Uterus (tissue), 4 donors: Measurements from ENCODE around the gene EPB41L1. TPM values are rescaled to one million over a fixed set of nuclear protein-coding genes. Genes with fewer than 3 reads are reported as not detected.

ENCODE experiments used
- DNase-seq, 2 donors: peaks; one replicate each; pipeline ENCODE4 v3.0.0-alpha.2; 2019 to 2020
- H3K27ac ChIP-seq, 2 donors: fragments of 200-600 bp; sonication (generic); 1 replicate in 1 of 2; 2 replicates in 1 of 2; pipeline ENCODE4 v1.5.1; 2016 to 2018
- H3K27me3 ChIP-seq, 2 donors: fragments of 200-600 bp; sonication (generic); one replicate each; pipeline ENCODE4 v1.5.1; 2018 to 2019; ENCODE audit warnings: control low read depth in 1 of 2
- H3K36me3 ChIP-seq, 2 donors: fragments of 200-600 bp; sonication (generic); one replicate each; pipeline ENCODE4 v1.5.1; 2019; ENCODE audit warnings: control low read depth in 1 of 2
- H3K4me1 ChIP-seq, 2 donors: fragments of 200-600 bp; sonication (generic); one replicate each; pipeline ENCODE4 v1.5.1; 2018 to 2019; ENCODE audit warnings: control low read depth in 1 of 2
- H3K4me3 ChIP-seq, 2 donors: fragments of 200-600 bp; sonication (generic); 1 replicate in 1 of 2; 2 replicates in 1 of 2; pipeline ENCODE4 v1.5.1; 2018 to 2019; ENCODE audit warnings: mild to moderate bottlenecking in 1 of 2
- H3K9me3 ChIP-seq, 2 donors: fragments of 200-600 bp; sonication (generic); one replicate each; pipeline ENCODE4 v1.5.1; 2019; ENCODE audit warnings: control low read depth in 1 of 2
- POLR2A ChIP-seq, 2 donors: fragments of 450-650 bp; IDR thresholded peaks; one replicate each; pipeline ENCODE4 v1.6.1; 2016; ENCODE audit warnings: antibody characterized with exemption in 2 of 2, mild to moderate bottlenecking in 1 of 2, moderate library complexity in 1 of 2
- intact Hi-C: fragments of 100-400 bp; cut with DNase I; formaldehyde crosslinking; loops from one replicate; pipeline ENCODE4 v1.15.1; 2023; ENCODE audit warnings: low total_unique reads
- total RNA-seq, 4 donors: library from RNA; depleted of rRNA in 3 of 4; stranded (reverse); fragments of >200 nt in 3 of 4; gene quantifications; one replicate each; pipeline versions ENCODE4 v1.1.0 to v1.2.4, GENCODE V29; 2014 to 2023
- TF ChIP-seq, protein P1 (sequence below), 4 experiments: fragments of 200-600 bp in 2 of 4; fragments of 450-650 bp in 2 of 4; sonication (generic) in 2 of 4; IDR thresholded peaks; one replicate each; pipeline ENCODE4 v1.5.1; 2016 to 2019; ENCODE audit warnings: antibody characterized with exemption in 4 of 4, mild to moderate bottlenecking in 2 of 4, moderate library complexity in 1 of 4
- donor health status: DM: yes; HTN: yes; CAD: no.

The EPB41L1 gene
- total RNA-seq, 4 donors from 2014 or later = 4.9 to 69.2 (median 33.2) TPM

DNA sequence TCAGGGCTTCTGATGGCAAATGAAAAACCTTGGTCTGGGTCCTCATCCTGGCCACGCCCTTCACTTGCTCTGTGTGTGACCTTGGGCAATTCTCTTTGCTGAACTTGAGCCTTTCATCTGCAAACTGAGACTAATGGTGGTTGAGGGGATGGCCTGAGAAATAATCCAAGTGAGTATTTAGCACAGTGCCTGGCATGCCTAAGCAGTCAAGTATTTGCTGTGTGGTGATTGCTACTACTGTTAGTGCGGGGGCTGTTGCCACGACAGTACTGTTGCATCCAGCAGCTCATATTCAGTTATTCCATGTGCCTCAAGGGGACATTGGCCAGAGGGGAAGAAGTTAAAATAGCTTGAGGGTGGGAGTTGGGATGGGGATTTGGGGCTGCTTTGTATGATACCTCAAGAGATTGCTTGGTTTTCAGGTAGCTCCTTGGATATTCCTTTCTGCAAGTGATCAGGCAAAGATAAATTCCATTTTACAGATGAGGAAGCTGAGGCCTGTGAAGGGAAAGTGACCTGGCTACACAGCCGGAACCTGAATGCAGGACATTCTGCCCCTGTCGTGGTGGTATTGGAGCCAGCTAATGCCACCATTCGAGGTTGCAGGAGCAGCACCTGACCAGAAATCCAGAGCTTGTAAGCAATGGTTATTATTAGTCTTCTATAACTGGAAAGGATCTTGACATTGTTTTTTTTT lies 45.1 kb upstream of the EPB41L1 start:
- no peak overlapping the region for H3K27ac ChIP-seq
- intact Hi-C loops = no loop called here
- DNase-seq = no peak
- TF ChIP-seq, protein P1, sequence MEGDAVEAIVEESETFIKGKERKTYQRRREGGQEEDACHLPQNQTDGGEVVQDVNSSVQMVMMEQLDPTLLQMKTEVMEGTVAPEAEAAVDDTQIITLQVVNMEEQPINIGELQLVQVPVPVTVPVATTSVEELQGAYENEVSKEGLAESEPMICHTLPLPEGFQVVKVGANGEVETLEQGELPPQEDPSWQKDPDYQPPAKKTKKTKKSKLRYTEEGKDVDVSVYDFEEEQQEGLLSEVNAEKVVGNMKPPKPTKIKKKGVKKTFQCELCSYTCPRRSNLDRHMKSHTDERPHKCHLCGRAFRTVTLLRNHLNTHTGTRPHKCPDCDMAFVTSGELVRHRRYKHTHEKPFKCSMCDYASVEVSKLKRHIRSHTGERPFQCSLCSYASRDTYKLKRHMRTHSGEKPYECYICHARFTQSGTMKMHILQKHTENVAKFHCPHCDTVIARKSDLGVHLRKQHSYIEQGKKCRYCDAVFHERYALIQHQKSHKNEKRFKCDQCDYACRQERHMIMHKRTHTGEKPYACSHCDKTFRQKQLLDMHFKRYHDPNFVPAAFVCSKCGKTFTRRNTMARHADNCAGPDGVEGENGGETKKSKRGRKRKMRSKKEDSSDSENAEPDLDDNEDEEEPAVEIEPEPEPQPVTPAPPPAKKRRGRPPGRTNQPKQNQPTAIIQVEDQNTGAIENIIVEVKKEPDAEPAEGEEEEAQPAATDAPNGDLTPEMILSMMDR (IDR thresholded peaks at IDR 0.05) = no peak
- TF ChIP-seq POLR2A (IDR thresholded peaks at IDR 0.05) = no peak
- H3K4me3 ChIP-seq = no peak overlapping the region
- no peaks in the 10 kb centered on the region for H3K4me1 ChIP-seq
- H3K9me3 ChIP-seq = no peaks in the 10 kb centered on the region
- H3K27me3 ChIP-seq = no peaks in the 10 kb centered on the region
- H3K36me3 ChIP-seq = no peaks in the 10 kb centered on the region

DNA sequence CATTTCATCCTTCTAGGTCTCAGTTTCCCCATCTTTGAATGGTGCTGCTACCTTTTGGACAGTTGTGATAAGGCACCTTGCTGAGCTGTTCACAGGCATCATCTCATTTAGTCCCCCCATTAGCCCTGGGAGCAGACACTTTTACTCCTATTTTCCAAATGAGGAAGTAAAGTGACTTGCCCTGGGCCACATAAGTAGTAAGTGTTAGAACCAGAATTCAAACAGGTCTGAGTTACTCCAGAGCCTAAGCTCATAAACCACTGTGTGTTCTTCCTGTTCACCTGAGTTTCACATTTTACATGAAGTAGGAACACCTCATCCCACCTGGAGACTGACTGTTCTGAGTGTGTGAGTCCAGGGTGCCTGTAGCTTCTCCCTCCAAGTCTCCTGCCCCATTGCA lies 43.5 kb upstream of the EPB41L1 start:
- TF ChIP-seq POLR2A (IDR thresholded peaks at IDR 0.05) = no peak
- TF ChIP-seq, protein P1 (IDR thresholded peaks at IDR 0.05) = no peak
- intact Hi-C loops = no loop called here
- Histone ChIP-seq H3K9me3 (no peaks in the 10 kb centered on the region), H3K36me3 (no peaks in the 10 kb centered on the region), H3K4me3 (no peak overlapping the region), H3K27ac (no peak overlapping the region), H3K27me3 (no peaks in the 10 kb centered on the region), H3K4me1 (no peaks in the 10 kb centered on the region)
- DNase-seq = no peak

DNA sequence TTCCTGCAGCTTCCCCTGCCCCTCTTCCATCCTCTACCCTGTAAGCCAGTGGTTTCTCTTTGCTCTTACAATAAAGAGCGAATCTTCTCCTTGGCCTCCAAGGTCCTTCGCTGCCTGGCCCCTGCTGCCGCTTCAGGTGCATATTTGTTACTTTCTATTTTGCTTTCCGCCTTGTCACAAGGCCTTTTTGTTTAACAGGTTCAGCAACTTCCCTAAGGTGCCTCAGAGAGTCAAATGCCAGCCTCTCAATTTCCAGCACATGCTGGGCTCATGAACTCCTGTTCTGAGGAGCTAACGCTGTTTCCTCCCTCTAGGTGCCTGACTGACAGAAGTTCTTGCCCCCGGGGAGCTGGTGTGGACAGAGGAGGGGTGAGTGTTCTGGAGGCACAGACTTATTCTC lies 42.4 kb upstream of the EPB41L1 start:
- no peaks in the 10 kb centered on the region for H3K27me3 ChIP-seq
- no peak for TF ChIP-seq POLR2A (IDR thresholded peaks at IDR 0.05)
- TF ChIP-seq, protein P1 (IDR thresholded peaks at IDR 0.05) = no peak
- no peak for DNase-seq
- no peaks in the 10 kb centered on the region for H3K4me1 ChIP-seq
- no peak overlapping the region for H3K27ac ChIP-seq
- no peaks in the 10 kb centered on the region for H3K9me3 ChIP-seq
- no peaks in the 10 kb centered on the region for H3K36me3 ChIP-seq
- intact Hi-C loops = no loop called here
- H3K4me3 ChIP-seq = no peak overlapping the region

DNA sequence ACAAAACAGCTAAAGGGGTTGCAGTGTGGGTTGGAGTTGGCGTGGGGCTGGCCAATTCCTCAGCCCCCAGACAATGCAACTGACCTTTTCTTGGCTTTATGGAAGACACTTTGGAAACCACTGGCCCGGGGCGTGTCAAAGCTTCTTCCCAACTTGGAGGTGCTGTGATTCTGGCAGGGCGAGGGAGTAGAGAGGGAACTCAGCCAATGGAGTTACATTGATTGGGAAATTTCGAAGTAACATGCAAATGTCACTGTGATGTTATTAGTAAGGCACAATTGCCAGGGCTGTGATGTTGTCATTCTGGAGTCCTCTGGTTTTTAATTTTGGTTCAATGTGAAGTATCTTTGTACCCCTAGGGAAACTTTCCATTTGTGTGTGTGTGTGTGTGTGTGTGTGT lies 41.5 kb upstream of the EPB41L1 start:
- no peaks in the 10 kb centered on the region for H3K9me3 ChIP-seq
- no peaks in the 10 kb centered on the region for H3K27me3 ChIP-seq
- no peaks in the 10 kb centered on the region for H3K4me1 ChIP-seq
- H3K4me3 ChIP-seq = no peak overlapping the region
- no peak overlapping the region for H3K27ac ChIP-seq
- H3K36me3 ChIP-seq = no peaks in the 10 kb centered on the region
- no peak for DNase-seq
- TF ChIP-seq POLR2A (IDR thresholded peaks at IDR 0.05) = no peak
- TF ChIP-seq, protein P1 (IDR thresholded peaks at IDR 0.05) = no peak
- intact Hi-C loops = no loop called here

DNA sequence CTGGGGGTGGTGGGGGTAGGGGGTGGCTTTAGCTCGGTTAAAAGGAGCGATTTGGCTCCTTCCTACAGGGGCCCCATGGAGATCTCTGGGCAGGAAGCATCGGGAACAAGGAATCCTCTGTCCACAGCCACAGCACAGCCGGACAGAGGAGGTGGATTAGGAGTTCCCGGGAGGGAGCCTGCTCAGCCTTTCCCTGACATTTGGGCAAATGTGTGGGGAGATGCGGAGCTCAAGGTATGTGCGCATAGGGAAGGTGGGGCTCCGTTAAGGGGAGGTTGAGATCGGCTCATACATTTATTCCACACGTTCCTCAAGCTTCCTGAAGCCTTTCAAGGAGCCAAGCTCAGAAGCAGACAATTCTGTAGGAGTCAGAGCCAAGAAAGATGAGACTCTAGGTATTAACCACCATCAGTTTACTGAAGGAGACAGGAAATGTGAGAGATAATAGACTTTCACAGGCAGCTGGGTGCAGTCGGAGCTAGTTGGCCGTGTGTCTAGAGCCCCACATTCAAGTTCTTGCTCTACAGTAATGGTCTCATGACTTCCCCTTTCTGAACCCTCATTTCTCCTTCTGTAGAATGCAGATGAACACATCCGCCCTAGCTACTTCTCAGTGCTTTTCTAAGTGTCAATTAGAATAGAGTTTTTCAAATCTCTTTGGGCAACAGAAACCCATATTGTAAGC lies 40.8 kb upstream of the EPB41L1 start:
- intact Hi-C loops = no loop called here
- no peak overlapping the region for H3K27ac ChIP-seq

More for the DNA sequence above, 40.8 kb upstream of the EPB41L1 start:
- Histone ChIP-seq H3K36me3 (no peaks in the 10 kb centered on the region), H3K9me3 (no peaks in the 10 kb centered on the region), H3K27me3 (no peaks in the 10 kb centered on the region), H3K4me1 (no peaks in the 10 kb centered on the region), H3K4me3 (no peak overlapping the region)
- DNase-seq = no peak
- TF ChIP-seq POLR2A (IDR thresholded peaks at IDR 0.05) = no peak
- TF ChIP-seq, protein P1 (IDR thresholded peaks at IDR 0.05) = no peak
